ENCODE data around the gene SLC9B2. TPM values are rescaled to one million over a fixed set of nuclear protein-coding genes. Genes with fewer than 3 reads are reported as not detected.
"Not testable (repeated sequence)": the region's sequence is repeated elsewhere in the genome, so short reads cannot be mapped to it uniquely, and the experiment has no call there.

The SLC9B2 gene
- total RNA-seq, 2 experiments from 2014 or later = 18.2 to 19.7 TPM

GRCh38 chr4:103024996-103025395, 51.6 kb downstream of the SLC9B2 start:
- POLR2A ChIA-PET = no interaction called here

GRCh38 chr4:103021120-103021519, 55.4 kb downstream of the SLC9B2 start:
- H3K9me3 Mint-ChIP-seq = no peaks in the 10 kb centered on the region
- DNase-seq = no peak
- POLR2A ChIA-PET = no interaction called here
- no peaks in the 10 kb centered on the region for H3K27me3 Mint-ChIP-seq
- ATAC-seq (ENCODE audit: low read depth) = no peak
- H3K4me1 Mint-ChIP-seq = peaks cover 12% of the 10 kb centered on the region
- H3K27ac Mint-ChIP-seq = no peak overlapping the region
- H3K4me3 Mint-ChIP-seq = no peak overlapping the region
- H3K36me3 Mint-ChIP-seq = peaks cover 6% of the 10 kb centered on the region

More at GRCh38 chr4:103024996-103025395, 51.6 kb downstream of the SLC9B2 start:
- peaks cover under 1% of the 10 kb centered on the region for H3K4me1 Mint-ChIP-seq
- DNase-seq (no peak), ATAC-seq (ENCODE audit: low read depth) (no peak)
- no peaks in the 10 kb centered on the region for H3K27me3 Mint-ChIP-seq
- H3K9me3 Mint-ChIP-seq = no peaks in the 10 kb centered on the region
- H3K36me3 Mint-ChIP-seq = peaks cover 6% of the 10 kb centered on the region
- no peak overlapping the region for H3K4me3 Mint-ChIP-seq
- H3K27ac Mint-ChIP-seq = no peak overlapping the region

GRCh38 chr4:103019308-103020124, 57.0 kb downstream of the SLC9B2 start, which contains the start of gene SLC9B1:
Gene SLC9B1, minus strand, starts transcription at chr4:103019705. Its CDS starts 27,994 bp downstream, at chr4:102991711.
- POLR2A ChIA-PET = interaction anchor here (0.9 to 1.5 kb wide), 6 partner anchors 8 to 192 kb away, joined by 3 to 8 read pairs (median 4); partner anchors contain the start of genes CISD2 and UBE2D3
- Mint-ChIP-seq H3K4me3 (peak within 1 kb of the TSS; percentile 97), H3K27ac (peak within 1 kb of the TSS; percentile 96), H3K9me3 (no peaks in the 10 kb centered on the region), H3K4me1 (peaks cover 12% of the 10 kb centered on the region), H3K36me3 (peaks cover 4% of the 10 kb centered on the region), H3K27me3 (no peaks in the 10 kb centered on the region)
- peak; percentile 99 for ATAC-seq (ENCODE audit: low read depth)
- peak; percentile 96 for DNase-seq

GRCh38 chr4:103018391-103019307, 57.9 kb downstream of the SLC9B2 start:
- H3K27me3 Mint-ChIP-seq = no peaks in the 10 kb centered on the region
- peak overlapping the region; percentile 96 for H3K27ac Mint-ChIP-seq
- no peaks in the 10 kb centered on the region for H3K9me3 Mint-ChIP-seq
- H3K4me3 Mint-ChIP-seq = peak overlapping the region; percentile 97
- H3K4me1 Mint-ChIP-seq = peaks cover 12% of the 10 kb centered on the region
- POLR2A ChIA-PET = interaction anchor here (1.2 to 1.5 kb wide), 2 partner anchors 80 to 191 kb away, joined by 4 to 8 read pairs; partner anchors contain the start of gene UBE2D3
- H3K36me3 Mint-ChIP-seq = peaks cover 4% of the 10 kb centered on the region
- ATAC-seq (ENCODE audit: low read depth) (no peak), DNase-seq (no peak)

GRCh38 chr4:103012551-103012950, 64.0 kb downstream of the SLC9B2 start:
- Mint-ChIP-seq H3K27ac (no peak overlapping the region), H3K27me3 (no peaks in the 10 kb centered on the region), H3K36me3 (no peaks in the 10 kb centered on the region), H3K4me1 (no peaks in the 10 kb centered on the region), H3K9me3 (no peaks in the 10 kb centered on the region), H3K4me3 (no peak overlapping the region)
- DNase-seq (no peak), ATAC-seq (ENCODE audit: low read depth) (no peak)
- POLR2A ChIA-PET = no interaction called here

GRCh38 chr4:103012060-103012459, 64.5 kb downstream of the SLC9B2 start:
- no peaks in the 10 kb centered on the region for H3K27me3 Mint-ChIP-seq
- H3K9me3 Mint-ChIP-seq = no peaks in the 10 kb centered on the region
- DNase-seq (no peak), ATAC-seq (ENCODE audit: low read depth) (no peak)
- no peak overlapping the region for H3K27ac Mint-ChIP-seq
- no peaks in the 10 kb centered on the region for H3K36me3 Mint-ChIP-seq
- no peak overlapping the region for H3K4me3 Mint-ChIP-seq
- POLR2A ChIA-PET = no interaction called here
- no peaks in the 10 kb centered on the region for H3K4me1 Mint-ChIP-seq

GRCh38 chr4:103011378-103012025, 65.1 kb downstream of the SLC9B2 start:
- ATAC-seq (ENCODE audit: low read depth) = no peak
- no peak overlapping the region for H3K27ac Mint-ChIP-seq
- no peak for DNase-seq
- no peaks in the 10 kb centered on the region for H3K4me1 Mint-ChIP-seq
- H3K27me3 Mint-ChIP-seq = no peaks in the 10 kb centered on the region
- H3K9me3 Mint-ChIP-seq = no peaks in the 10 kb centered on the region
- no peaks in the 10 kb centered on the region for H3K36me3 Mint-ChIP-seq
- H3K4me3 Mint-ChIP-seq = no peak overlapping the region
- POLR2A ChIA-PET = no interaction called here

- no peaks in the 10 kb centered on the region for H3K9me3 Mint-ChIP-seq
- H3K36me3 Mint-ChIP-seq = no peaks in the 10 kb centered on the region
- no peak overlapping the region for H3K4me3 Mint-ChIP-seq
- POLR2A ChIA-PET = no interaction called here
- H3K27ac Mint-ChIP-seq = no peak overlapping the region
- H3K27me3 Mint-ChIP-seq = no peaks in the 10 kb centered on the region
- no peak for ATAC-seq (ENCODE audit: low read depth)
- no peak for DNase-seq
- H3K4me1 Mint-ChIP-seq = no peaks in the 10 kb centered on the region
These were observed 65.8 kb downstream of the SLC9B2 start for GRCh38 chr4:103010804-103011203.

GRCh38 chr4:103008875-103009729, 67.5 kb downstream of the SLC9B2 start:
- Mint-ChIP-seq H3K27me3 (no peaks in the 10 kb centered on the region), H3K4me1 (no peaks in the 10 kb centered on the region), H3K27ac (no peak overlapping the region), H3K9me3 (no peaks in the 10 kb centered on the region), H3K36me3 (no peaks in the 10 kb centered on the region), H3K4me3 (no peak overlapping the region)
- DNase-seq (no peak), ATAC-seq (ENCODE audit: low read depth) (peak; percentile 86)
- POLR2A ChIA-PET = no interaction called here

GRCh38 chr4:103002551-103002950, 74.0 kb downstream of the SLC9B2 start:
- DNase-seq = no peak
- no peak overlapping the region for H3K4me3 Mint-ChIP-seq
- H3K36me3 Mint-ChIP-seq = peaks cover 13% of the 10 kb centered on the region
- H3K27ac Mint-ChIP-seq = no peak overlapping the region
- POLR2A ChIA-PET = no interaction called here
- H3K9me3 Mint-ChIP-seq = peaks cover 16% of the 10 kb centered on the region
- no peaks in the 10 kb centered on the region for H3K27me3 Mint-ChIP-seq
- no peak for ATAC-seq (ENCODE audit: low read depth)
- no peaks in the 10 kb centered on the region for H3K4me1 Mint-ChIP-seq

GRCh38 chr4:102994803-102995202, 81.8 kb downstream of the SLC9B2 start:
- H3K9me3 Mint-ChIP-seq = peaks cover 14% of the 10 kb centered on the region
- no peak for DNase-seq
- ATAC-seq (ENCODE audit: low read depth) = no peak
- H3K4me1 Mint-ChIP-seq = no peaks in the 10 kb centered on the region
- no peak overlapping the region for H3K4me3 Mint-ChIP-seq
- POLR2A ChIA-PET = no interaction called here
- H3K27me3 Mint-ChIP-seq = no peaks in the 10 kb centered on the region
- peaks cover 21% of the 10 kb centered on the region for H3K36me3 Mint-ChIP-seq
- no peak overlapping the region for H3K27ac Mint-ChIP-seq

- H3K9me3 Mint-ChIP-seq = peaks cover 14% of the 10 kb centered on the region
- POLR2A ChIA-PET; H3K27me3 Mint-ChIP-seq; H3K27ac Mint-ChIP-seq; H3K4me1 Mint-ChIP-seq; ATAC-seq (ENCODE audit: low read depth); DNase-seq; H3K4me3 Mint-ChIP-seq: not testable (repeated sequence)
- H3K36me3 Mint-ChIP-seq = peaks cover 22% of the 10 kb centered on the region
These were observed 82.6 kb downstream of the SLC9B2 start for GRCh38 chr4:102993985-102994384.
